HuH-7 (cell line): Measurements from ENCODE around the gene GALM.
A peak's percentile ranks its signal among the peaks of the same experiment; 100 is the strongest.
"Not testable (repeated sequence)": the region's sequence is repeated elsewhere in the genome, so short reads cannot be mapped to it uniquely, and the experiment has no call there.

Experiments
- DNase-seq: peaks from one replicate; pipeline ENCODE4 v3.0.0; 2011; ENCODE audit warnings: low spot score

The GALM gene

DNA sequence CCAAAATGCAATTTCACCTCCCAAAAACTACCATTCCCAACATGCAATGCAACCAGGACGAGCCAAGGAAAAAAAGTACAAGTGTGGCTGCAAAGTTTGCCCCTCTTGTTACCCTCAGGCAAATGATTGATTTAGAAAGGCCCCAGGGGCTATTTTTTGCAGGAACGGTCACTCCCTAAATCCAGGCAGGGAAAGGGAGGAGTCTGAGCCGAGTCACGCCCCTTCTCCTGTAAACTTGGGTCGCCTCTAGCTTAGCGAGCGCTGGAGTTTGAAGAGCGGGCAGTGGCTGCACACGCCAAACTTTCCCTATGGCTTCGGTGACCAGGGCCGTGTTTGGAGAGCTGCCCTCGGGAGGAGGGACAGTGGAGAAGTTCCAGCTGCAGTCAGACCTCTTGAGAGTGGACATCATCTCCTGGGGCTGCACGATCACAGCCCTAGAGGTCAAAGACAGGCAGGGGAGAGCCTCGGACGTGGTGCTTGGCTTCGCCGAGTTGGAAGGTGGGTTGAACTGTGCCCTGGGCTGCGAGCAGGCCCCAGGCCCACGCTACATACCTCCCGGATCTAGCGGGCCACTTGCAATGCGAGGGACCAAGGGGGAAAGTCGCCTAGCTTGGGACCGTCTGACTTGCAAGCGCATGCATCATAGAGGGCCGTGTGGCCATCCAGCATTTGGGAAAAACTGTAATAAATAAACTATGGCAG lies at the start of gene GALM:
Gene GALM (plus strand): TSS at position 261 of the 702 bp plus-strand sequence. CDS start 48 bp downstream, at position 309.
- peak; percentile 72 for DNase-seq

DNA sequence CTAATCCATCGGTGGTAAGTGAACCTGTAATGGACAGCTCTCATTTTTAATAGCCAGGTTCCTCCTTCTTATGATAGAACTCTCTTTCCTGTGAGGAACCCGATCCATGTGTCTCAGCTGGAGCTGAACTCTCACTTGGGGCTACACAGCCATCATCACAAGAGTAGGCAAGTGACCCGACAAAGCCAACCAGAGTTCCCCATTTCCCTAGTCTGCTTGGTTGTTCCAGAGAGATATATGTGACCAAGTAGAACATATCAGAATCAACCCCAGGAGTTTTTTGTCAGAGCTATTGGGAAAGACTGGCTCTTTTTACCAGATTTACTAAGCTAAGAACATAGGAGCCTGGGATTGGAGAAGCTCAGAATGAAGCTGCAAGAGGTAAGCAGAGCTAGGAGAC lies 48.6 kb upstream of the GALM start:
- no peak for DNase-seq

DNA sequence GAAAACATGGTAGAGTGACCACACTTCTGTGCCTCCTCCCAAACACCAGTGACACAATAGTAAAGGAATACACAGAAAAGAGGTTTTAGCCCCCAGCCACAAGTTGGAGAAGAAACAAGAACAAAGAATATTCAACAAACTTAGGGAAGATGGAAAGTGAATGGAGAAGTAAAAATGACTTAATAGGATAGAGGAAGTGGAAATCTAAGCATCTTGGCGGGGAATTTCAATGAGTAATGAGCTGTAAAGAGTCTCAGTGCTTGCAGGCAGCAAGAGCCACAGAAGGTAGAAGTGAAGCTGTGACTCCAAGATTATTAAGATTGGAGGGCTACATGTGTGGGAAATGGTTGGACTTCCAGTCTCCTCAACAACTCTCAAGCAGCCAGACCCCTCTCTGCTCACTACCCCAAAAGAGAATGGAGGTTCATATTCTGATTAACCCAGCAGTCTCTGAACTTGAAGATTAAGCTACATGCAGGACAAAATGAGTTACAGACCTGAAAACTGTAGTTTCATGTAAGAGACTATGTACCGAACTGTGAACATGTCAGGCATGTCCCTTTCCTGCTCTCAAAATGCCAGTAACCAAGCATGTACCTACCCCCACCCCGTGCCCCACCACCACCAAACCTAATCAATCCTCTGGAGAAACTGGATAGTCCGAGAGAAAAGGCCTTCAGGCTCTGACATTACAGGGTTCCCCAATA lies 46.3 kb upstream of the GALM start:
- no peak for DNase-seq

DNA sequence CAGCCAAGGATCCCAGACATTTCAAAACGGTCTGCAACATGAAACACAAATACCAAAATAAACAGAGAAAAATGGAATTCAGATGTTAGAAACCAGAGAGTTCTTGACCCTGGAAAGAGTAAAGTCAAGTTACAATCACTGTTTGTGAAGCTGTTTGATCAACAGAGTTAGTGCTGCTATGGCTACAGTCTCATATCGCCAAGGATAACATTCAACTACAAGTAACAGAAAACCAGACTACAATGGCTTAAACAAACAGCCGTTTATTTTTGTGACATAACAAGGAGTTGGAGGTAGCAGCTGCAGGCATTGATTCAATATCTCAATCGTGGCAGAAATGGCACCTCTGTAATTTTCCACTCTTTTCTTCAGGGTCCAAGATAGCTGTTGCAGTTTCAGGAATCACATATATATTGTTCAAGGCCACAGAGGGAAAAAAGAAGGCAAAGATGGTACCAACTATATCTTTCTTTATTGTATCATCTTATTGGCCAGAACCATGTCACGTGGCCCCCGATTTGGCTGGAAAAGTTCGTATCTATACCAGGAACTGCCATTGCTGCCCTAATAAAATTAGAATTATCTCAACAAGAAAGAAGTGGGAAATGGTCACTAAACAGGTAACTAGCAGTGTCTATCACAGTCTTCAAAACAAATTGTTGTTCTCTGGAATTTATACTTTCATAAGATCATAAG lies 45.5 kb upstream of the GALM start:
- no peak for DNase-seq

DNA sequence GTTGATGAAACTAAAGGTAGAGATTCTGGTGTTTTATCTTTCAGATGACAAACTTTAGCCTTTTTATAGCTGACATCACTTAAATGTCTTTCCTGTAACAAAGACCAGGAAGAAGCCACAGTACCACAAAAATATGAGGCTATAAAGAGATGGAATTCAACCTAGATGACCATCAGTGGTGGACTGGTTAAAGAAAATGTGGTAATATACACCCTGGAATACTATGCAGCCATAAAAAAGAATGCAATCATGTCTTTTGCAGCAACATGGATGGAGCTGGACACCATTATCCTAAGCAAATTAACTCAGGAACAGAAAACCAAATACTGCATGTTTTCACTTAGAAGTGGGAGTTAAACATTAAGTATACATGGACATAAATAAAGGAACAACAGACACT lies 44.9 kb upstream of the GALM start:
- no peak for DNase-seq

DNA sequence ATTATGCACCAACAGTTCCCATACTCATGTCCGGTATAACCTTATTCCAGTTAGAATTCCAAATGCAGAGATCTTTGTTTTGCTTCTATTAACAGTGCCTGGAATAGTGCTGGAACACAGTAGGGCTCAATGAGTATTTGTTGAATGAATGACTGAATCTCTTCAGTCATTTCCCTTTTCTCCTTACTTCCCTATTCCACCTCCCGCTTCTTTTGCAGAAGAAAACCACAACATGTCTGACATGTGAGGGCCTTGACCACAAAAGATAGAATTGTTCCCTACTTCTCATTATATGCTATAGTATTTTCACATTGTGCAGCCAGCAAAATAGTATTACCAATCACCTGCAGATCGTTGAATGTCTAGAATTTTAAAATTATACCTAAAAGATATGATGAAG lies 43.7 kb upstream of the GALM start:
- DNase-seq = no peak

DNA sequence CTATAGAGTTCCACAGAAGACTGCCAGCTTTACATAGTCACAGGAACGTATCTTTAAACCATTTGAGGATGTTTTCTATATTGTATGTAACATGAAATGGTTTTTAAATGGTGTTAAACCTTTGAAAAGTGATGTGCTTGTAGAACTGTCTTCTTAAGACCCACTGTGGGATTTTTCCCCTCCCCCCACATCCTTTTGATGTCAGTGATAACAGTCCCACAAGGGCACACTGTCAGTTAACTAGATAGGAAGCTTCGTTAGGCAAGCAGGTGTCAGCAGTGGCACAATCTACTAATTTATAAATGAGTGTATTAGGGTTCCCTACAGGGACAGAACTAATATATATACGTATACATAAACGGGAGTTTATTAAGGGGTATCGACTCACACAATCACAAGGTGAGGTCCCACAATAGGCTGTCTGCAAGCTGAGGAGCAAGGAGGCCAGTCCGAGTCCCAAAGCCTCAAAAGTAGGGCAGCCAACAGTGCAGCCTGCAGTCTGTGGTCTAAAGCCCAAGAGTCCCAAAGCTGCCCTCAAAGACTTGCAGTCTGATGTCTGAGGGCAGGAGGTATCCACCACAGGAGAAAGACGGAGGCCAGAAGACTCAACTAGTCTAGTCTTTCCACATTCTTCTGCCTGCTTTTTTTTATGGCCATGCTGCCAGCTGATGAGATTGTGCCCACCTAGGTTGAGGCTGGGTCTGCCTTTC lies 39.4 kb upstream of the GALM start:
- no peak for DNase-seq

DNA sequence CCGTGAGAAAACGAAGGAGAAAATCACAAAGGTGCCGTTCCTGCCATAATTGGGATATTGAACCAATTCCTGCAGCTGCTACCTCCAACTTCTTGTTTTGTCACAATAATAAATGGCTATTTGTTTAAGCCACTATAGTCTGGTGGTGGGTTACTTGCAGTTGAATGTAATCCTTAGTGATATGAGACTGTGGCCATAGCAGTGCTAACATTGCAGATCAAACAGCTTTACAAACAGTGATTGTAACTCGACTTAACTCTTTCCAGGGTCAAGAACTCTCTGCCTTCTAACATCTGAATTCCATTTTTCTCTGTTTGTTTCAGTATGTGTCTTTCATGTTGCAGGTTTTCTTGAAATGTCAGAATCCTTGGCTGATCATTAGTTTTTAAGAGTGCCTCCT lies 38.5 kb upstream of the GALM start:
- DNase-seq = no peak

DNA sequence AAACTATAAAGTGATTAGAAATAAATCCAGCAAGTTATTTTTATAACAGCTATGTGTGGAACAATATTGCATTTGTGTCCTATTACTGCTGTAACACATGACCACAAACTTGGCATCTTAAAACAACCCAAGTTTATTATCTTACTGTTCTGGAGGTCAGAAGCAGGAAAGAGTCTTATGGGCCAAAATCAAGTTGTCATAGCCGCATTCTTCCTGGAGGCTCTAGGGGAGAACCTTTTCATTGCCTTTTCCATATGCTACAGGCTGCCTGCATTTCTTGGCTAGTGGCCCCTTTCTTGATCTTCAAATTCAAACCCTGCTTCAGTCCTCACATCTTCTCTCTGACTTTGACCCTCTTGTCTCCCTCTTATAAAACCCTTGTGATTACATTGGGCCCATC lies 36.2 kb upstream of the GALM start:
- no peak for DNase-seq

DNA sequence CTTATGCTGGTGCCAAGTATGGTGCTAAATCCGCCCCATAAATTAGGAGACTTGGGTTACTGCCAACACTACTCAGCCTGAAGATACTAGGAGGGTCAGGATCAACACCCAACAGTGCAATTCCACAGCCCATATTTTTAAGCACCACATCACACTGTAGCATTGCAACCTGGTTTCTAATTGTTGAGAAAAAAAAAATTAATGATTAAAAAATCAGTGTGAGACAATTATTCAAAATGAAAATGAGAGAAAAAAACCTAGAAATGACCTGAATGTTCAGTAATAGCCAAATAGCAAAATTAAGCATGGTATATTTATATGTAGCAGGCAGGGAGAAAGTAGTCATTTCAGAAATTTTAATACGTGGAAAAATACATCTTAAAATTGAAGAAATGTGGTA lies 33.9 kb upstream of the GALM start:
- DNase-seq = no peak

DNA sequence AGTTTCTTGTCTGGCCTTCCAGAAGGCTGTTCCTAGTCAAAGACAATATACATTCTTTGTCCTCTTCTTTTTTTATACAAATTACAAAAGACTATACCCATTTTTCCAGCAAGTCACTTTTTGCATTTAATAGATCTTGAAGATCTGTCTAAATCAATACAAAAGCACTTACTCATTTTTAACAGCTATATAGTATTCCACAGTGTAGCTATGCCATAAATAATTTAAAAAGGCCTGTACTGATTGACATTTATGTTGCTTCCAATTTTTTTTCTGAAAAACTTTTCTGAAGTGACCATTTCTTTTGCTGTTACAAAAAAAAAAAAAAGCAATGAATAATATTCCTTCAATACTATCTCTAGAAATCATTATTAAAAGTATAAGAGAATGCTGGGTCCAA lies 32.9 kb upstream of the GALM start:
- no peak for DNase-seq

DNA sequence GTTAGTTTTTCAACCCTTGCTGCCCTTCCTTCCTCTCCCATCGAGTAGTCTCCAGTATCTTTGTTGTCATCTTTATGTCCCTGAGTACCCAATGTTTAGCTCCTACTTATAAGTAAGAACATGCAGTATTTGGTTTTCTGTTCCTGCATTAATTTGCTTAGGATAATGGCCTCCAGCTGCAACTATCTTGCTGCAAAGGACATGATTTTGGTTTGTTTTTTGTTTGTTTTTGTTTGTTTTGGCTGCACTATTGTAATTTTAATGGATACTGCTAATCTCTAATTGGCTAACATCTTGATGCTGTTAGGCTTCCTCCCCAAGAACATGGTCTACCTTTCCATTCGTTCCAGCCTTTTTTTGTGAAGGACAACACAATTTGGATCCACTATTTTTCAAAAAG lies 32.0 kb upstream of the GALM start:
- DNase-seq = no peak

DNA sequence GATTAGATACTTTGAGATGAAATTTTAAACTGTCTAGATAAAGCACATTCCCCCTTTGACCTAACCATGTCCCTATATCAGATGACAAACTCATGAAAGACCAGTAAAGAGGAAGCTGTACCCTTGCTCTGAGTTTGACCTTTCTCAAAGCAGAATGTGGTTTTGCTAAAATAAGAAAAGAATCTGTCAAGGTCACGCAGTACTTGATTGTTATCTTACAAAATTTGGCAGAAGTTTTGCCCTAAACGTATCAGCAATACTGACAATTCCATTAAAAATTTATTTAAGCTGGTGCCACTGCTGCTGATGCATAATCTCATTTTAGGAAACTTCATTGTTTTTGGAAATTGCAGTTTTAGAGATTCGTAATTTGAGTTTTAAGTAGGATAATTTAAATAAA lies 31.2 kb upstream of the GALM start:
- DNase-seq = no peak

DNA sequence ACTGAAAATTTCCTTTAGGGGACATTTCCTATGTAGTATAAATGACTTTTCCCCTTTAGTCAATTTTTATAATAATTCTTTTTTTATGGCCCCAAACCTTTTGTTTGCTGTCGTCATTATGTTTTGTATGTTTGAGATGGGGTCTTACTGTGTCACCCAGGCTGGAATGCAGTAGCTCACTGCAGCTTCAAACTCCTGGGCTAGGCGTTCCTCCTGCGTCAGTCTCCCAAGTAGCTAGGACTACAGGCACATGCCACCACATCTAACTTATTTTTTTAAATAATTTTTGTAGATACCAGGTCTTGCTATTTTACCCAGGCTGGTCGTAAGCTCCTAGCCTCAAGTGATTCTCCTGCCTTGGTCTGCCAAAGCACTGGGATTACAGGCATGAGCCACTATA lies 30.8 kb upstream of the GALM start:
- DNase-seq = no peak

DNA sequence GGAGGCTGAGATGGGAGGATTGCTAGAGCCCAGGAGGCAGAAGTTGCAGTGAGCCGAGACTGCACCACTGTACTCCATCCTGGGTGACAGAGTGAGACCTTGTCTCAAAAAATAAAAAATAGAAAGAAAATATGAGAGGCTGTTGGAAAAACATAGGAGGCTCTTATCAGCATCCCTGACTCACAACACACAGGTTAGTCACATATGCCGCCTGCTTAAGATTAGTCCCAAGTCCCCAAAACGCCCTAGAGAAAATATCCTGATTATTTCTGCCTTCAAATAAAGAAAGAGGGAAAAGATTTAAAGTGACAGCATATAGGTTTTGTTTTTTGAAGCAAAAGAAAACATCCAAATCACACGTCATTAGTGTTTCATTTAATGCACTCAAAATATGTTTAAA lies 29.8 kb upstream of the GALM start:
- no peak for DNase-seq

DNA sequence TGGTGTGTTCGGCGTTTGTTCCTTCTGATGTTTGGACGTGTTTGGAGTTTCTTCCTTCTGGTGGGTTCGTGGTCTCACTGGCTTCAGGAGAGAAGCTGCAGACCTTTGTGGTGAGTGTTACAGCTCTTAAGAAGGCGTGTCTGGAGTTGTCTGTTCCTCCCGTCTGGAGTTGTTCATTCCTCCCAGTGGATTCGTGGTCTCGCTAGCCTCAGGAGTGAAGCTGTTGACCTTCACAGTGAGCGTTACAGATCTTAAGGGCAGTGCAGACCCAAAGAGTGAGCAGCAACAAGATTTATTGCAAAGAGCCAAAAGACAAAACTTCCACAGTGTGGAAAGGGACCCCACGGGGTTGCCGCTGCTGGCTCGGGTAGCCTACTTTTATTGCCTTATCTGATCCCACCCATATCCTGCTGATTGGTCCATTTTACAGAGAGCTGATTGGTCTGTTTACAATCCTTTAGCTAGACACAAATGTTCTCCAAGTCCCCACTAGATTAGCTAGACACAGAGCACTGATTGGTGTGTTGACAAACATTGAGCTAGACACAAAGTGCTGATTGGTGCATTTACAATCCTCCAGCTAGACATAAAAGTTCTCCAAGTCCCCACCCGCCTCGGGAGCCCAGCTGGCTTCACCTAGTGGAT lies 23.4 kb upstream of the GALM start:
- DNase-seq = not testable (repeated sequence)

DNA sequence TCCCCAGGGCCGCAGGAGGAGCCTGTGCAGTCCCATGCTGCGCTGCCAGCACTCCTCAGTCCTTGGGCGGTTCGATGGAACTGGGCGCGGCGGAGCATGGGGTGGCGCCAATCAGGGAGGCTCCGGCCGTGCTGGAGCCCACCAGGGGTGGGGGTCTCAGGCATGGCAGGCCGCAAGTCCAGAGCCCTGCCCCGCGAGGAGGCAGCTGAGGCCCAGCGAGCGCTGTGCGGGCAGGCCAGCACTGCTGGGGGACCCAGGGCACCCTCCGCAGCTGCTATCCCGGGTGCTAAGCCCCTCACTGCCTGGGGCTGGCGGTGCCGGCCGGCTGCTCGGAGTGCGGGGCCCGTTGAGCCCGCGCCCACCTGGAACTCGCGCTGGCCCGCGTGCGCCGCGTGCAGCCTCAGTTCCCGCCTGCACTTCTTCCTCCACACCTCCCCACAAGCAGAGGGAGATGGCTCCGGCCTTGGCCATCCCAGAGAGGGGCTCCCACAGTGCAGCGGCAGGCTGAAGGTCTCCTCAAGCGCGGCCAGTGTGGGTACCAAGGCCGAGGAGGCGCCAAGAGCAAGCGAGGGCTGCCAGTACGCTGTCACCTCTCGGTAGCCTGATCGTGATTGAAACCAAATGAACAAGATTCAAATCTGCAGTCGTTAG lies 22.8 kb upstream of the GALM start:
- DNase-seq = no peak

DNA sequence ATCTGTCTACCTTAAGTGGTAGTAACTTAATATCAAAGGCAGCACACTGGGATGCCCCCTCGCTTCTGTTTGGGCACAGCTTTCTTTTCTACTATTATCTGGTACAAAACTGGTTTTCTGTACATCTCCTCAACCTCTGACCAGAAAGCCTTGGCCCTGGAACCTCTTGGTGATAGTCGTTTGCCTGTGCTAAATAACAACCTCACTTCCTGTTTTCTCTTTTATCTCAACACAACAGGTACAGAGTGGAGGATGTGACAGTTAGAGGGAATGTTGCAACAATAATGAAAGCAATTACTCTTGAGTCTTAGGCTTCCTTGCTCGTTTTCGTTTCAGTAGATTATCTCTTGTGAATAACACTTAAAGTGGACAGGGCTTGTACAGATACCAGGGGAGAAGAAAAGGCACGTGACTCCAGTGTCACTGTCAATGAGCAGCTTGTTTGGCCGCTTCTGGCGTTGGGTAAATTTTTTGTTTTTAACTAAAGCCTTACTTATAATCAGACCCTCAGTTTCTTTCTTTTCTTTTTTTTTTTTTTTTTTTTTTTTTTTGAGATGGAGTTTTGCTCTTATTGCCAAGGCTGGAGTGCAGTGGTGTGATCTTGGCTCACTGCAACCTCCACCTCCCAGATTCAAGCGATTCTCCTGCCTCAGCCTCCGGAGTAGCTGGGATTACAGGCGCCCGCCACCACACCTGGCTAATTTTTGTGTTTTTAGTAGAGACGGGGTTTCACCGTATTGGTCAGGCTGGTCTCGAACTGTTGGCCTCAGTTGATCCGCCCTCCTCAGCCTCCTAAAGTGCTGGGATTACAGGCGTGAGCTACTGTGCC lies 22.0 kb upstream of the GALM start:
- DNase-seq = not testable (repeated sequence)

DNA sequence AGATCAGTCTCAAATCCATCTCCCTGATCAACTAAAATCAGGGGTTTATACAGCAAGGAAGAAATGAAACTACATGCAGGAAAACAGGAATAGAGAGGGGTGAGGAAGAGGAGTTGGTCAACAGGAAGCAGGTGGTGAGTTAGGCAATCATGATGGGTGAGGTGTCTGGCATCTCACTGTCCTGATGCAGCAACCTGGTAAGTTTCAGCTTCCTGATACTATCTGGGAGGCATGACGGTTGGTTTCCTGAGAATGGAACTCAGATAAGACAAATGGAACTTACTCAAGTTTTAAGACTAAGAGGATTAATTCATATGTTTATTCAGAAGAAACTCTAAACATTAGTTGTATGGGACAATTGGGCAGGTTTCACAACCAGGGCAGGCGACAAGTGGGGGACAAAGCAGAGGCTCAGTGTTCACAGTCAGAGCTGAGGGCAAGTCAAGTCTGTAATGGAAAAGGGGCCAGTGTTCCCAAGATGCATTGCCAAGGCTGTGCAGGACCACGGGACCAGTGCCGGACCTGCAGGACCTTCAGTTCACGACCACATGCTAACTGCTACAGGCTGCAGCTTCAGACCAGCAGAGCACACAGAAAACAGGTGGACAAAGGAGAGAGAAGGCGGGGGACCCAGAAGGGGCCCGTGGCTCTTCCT lies 17.7 kb upstream of the GALM start:
- DNase-seq = no peak

DNA sequence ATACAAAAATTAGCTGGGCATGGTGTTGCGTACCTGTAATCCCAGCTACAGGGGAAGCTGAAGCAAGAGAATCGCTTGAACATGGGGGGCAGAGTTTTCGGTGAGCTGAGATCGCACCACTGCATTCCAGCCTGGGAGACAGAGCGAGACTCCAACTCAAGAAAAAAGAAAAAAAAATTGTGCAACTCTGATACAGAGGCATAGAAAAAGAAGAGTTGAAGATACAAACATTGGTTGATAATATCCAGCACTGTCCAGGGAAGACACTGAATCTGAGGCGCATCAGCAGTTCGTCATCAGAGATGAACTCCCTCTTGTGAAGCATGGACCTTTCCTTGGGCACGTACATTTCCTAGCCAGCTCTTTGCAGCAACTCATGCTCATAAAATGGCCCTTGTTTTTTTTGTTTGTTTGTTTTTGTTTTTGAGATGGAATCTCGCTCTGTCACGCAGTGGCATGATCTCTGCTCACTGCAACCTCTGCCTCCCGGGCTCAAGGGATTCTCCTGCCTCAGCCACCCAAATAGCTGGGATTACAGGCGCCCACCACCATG lies 16.7 kb upstream of the GALM start:
- DNase-seq = no peak
